Sigmoid colon (tissue), 7 donors: ENCODE data around the gene OTOGL. TPM values are rescaled to one million over a fixed set of nuclear protein-coding genes. Genes with fewer than 3 reads are reported as not detected.

Experiments
- DNase-seq: peaks from one replicate; pipeline ENCODE4 v3.0.0-alpha.2; 2019
- H3K27ac ChIP-seq, 4 donors: fragments of 200-600 bp; sonication (generic); one replicate each; pipeline ENCODE4 v1.5.1; 2016 to 2019; ENCODE audit warnings: mild to moderate bottlenecking in 1 of 4
- H3K27me3 ChIP-seq, 3 donors: fragments of 200-600 bp; sonication (generic); one replicate each; pipeline ENCODE4 v1.5.1; 2019; ENCODE audit warnings: mild to moderate bottlenecking in 1 of 3
- H3K36me3 ChIP-seq, 4 donors: fragments of 200-600 bp; sonication (generic); one replicate each; pipeline ENCODE4 v1.5.1; 2016 to 2019
- H3K4me1 ChIP-seq, 4 donors: fragments of 200-600 bp; sonication (generic); one replicate each; pipeline ENCODE4 v1.5.1; 2017 to 2019
- H3K4me3 ChIP-seq, 4 donors: fragments of 200-600 bp; sonication (generic); one replicate each; pipeline ENCODE4 v1.5.1; 2017 to 2019; ENCODE audit warnings: mild to moderate bottlenecking in 2 of 4, moderate library complexity in 1 of 4
- H3K9me3 ChIP-seq, 4 donors: fragments of 200-600 bp in 3 of 4; sonication (generic) in 3 of 4; one replicate each; pipeline versions ENCODE4 v1.5.1 to v1.6.1; 2013 to 2019
- CTCF ChIP-seq, 4 experiments: fragments of 450-650 bp in 3 of 4; fragments of 200-600 bp in 1 of 4; IDR thresholded peaks; one replicate each; pipeline ENCODE4 v1.5.1; 2016 to 2019; ENCODE audit warnings: antibody characterized with exemption in 4 of 4, mild to moderate bottlenecking in 3 of 4, moderate library complexity in 2 of 4
- EP300 ChIP-seq, 4 donors: sonication (generic); formaldehyde crosslinking; IDR thresholded peaks; one replicate each; pipeline ENCODE4 v1.6.1; 2017; ENCODE audit warnings: antibody characterized with exemption in 4 of 4
- POLR2A ChIP-seq, 2 donors: fragments of 450-650 bp; IDR thresholded peaks; one replicate each; pipeline ENCODE4 v1.6.1; 2016; ENCODE audit warnings: antibody characterized with exemption in 2 of 2, mild to moderate bottlenecking in 2 of 2, moderate library complexity in 2 of 2
- POLR2AphosphoS5 ChIP-seq, 4 donors: sonication (generic); formaldehyde crosslinking; IDR thresholded peaks; one replicate each; pipeline ENCODE4 v1.6.1; 2017; ENCODE audit warnings: antibody characterized with exemption in 4 of 4
- WGBS, 2 donors: extraction: QIAGEN DNeasy Blood & Tissue Kit; methylation state at CpG; one replicate each; pipeline ENCODE4 v1.1.7; 2013; 5-methylcytosine and 5-hydroxymethylcytosine counted together
- intact Hi-C: fragments of 100-400 bp; cut with DNase I; formaldehyde crosslinking; loops from one replicate; pipeline ENCODE4 v1.15.1; 2023
- polyA plus RNA-seq, 3 donors: library from polyadenylated mRNA; stranded (reverse); fragments of 200-250 nt; gene quantifications; one replicate each; pipeline ENCODE4 v1.2.3, GENCODE V29; 2013
- total RNA-seq, 4 donors: library from RNA; depleted of rRNA; stranded (reverse); fragments of >200 nt; gene quantifications; one replicate each; pipeline ENCODE4 v1.1.0, GENCODE V29; 2016
- donor health status: healthy with polysubstance abuse.
- donor health status: Bipolar disorder and iron deficiency.
- donor health status: healthy.

OTOGL gene
- total and polyA plus RNA-seq, 7 donors: 0.07 to 4.7 (median 0.81) TPM; not detected in 2

DNA sequence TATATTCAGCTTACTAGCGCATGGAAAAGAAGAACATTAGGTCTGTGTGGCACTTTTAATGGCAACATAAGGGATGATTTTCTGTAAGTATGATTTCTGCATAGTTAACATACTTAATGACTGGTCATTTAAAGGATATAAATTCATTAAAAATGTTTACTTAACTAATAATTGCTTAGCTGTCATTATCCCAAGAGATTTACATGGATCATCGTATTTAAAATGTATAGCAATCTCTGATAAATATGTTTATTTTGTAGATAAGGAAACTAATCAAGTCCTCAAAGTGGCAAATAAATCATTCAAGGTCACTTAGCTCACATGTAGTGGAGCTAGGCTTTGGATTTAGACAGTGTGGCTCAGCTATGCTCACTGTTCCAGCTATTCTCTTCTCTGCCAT, 158.6 kb downstream of the OTOGL start:
- TF ChIP-seq CTCF (IDR thresholded peaks at IDR 0.05): no peak
- TF ChIP-seq POLR2AphosphoS5 (IDR thresholded peaks at IDR 0.05): no peak
- H3K4me3 ChIP-seq: no peak overlapping the region
- no peaks in the 10 kb centered on the region for H3K27me3 ChIP-seq
- WGBS, 2 donors: 66 to 81% methylated on average over 2 of the region's 2 CpGs
- no peak overlapping the region for H3K27ac ChIP-seq
- intact Hi-C loops: no loop called here
- no peaks in the 10 kb centered on the region for H3K4me1 ChIP-seq
- no peaks in the 10 kb centered on the region for H3K36me3 ChIP-seq
- H3K9me3 ChIP-seq: no peaks in the 10 kb centered on the region
- DNase-seq: no peak

- no peak overlapping the region for H3K27ac ChIP-seq
- TF ChIP-seq POLR2AphosphoS5 (IDR thresholded peaks at IDR 0.05): no peak
- no peak for TF ChIP-seq POLR2A (IDR thresholded peaks at IDR 0.05)
- no peak for TF ChIP-seq EP300 (IDR thresholded peaks at IDR 0.05)
- no peak for TF ChIP-seq CTCF (IDR thresholded peaks at IDR 0.05)
- intact Hi-C loops: loop anchor here (10.0 kb wide), 2 partner anchors 285 to 485 kb away; no protein-coding TSS in a partner anchor
- H3K9me3 ChIP-seq: no peaks in the 10 kb centered on the region
- DNase-seq: no peak
- no peaks in the 10 kb centered on the region for H3K36me3 ChIP-seq
- no peaks in the 10 kb centered on the region for H3K4me1 ChIP-seq
- H3K4me3 ChIP-seq: no peak overlapping the region
- WGBS, 2 donors: 59 to 65% methylated on average over 4 of the region's 4 CpGs
- no peaks in the 10 kb centered on the region for H3K27me3 ChIP-seq
Observed at GRCh38 chr12:80260269-80260668, 160.9 kb downstream of the OTOGL start.

GRCh38 chr12:80261403-80261802, 162.1 kb downstream of the OTOGL start:
- 77 to 89% methylated on average over 3 of the region's 3 CpGs for WGBS, 2 donors
- no peak overlapping the region for H3K27ac ChIP-seq
- DNase-seq: no peak
- no peaks in the 10 kb centered on the region for H3K9me3 ChIP-seq
- no peaks in the 10 kb centered on the region for H3K27me3 ChIP-seq
- TF ChIP-seq EP300 (IDR thresholded peaks at IDR 0.05) (no peak), POLR2A (IDR thresholded peaks at IDR 0.05) (no peak), POLR2AphosphoS5 (IDR thresholded peaks at IDR 0.05) (no peak), CTCF (IDR thresholded peaks at IDR 0.05) (no peak)
- intact Hi-C loops: loop anchor here (10.0 kb wide), 2 partner anchors 287 to 487 kb away; no protein-coding TSS in a partner anchor
- H3K4me1 ChIP-seq: no peaks in the 10 kb centered on the region
- no peaks in the 10 kb centered on the region for H3K36me3 ChIP-seq
- H3K4me3 ChIP-seq: no peak overlapping the region

DNA sequence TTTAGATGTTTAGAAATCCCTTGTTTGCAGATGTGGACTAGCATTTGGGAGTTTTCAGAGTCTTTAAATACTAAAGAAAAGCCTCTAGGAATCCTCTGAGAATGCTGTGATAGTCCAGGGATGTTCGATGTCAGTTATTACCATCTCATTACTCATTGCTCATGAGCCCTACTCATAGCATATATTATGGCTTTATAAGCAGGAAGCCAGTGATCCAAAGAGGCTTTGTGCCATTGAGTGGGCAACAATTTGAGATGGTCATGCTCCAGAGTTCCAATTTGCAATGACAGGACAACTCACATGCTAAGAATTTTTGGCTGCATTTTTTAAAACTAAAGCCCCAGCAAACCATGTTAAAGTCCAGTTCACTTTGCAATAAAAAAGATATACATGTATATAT, 163.0 kb downstream of the OTOGL start:
- no peak for DNase-seq
- intact Hi-C loops: loop anchor here (10.0 kb wide), 2 partner anchors 288 to 488 kb away; no protein-coding TSS in a partner anchor
- TF ChIP-seq POLR2AphosphoS5 (IDR thresholded peaks at IDR 0.05) (no peak), POLR2A (IDR thresholded peaks at IDR 0.05) (no peak), CTCF (IDR thresholded peaks at IDR 0.05) (no peak), EP300 (IDR thresholded peaks at IDR 0.05) (no peak)

GRCh38 chr12:80262771-80263170, 163.4 kb downstream of the OTOGL start:
- H3K36me3 ChIP-seq: no peaks in the 10 kb centered on the region
- no peaks in the 10 kb centered on the region for H3K27me3 ChIP-seq
- H3K27ac ChIP-seq: no peak overlapping the region
- no peaks in the 10 kb centered on the region for H3K9me3 ChIP-seq
- H3K4me1 ChIP-seq: no peaks in the 10 kb centered on the region
- intact Hi-C loops: loop anchor here (10.0 kb wide), 2 partner anchors 288 to 488 kb away; no protein-coding TSS in a partner anchor
- 72 to 76% methylated on average over 4 of the region's 4 CpGs for WGBS, 2 donors
- no peak for DNase-seq
- TF ChIP-seq CTCF (IDR thresholded peaks at IDR 0.05): no peak
- TF ChIP-seq POLR2A (IDR thresholded peaks at IDR 0.05): no peak
- no peak for TF ChIP-seq EP300 (IDR thresholded peaks at IDR 0.05)
- H3K4me3 ChIP-seq: no peak overlapping the region

More for the DNA sequence above, 163.0 kb downstream of the OTOGL start:
- Histone ChIP-seq H3K27me3 (no peaks in the 10 kb centered on the region), H3K4me1 (no peaks in the 10 kb centered on the region), H3K4me3 (no peak overlapping the region), H3K36me3 (no peaks in the 10 kb centered on the region), H3K27ac (no peak overlapping the region), H3K9me3 (no peaks in the 10 kb centered on the region)
- 77 to 92% methylated on average over 1 of the region's 1 CpG for WGBS, 2 donors
